Activated T-cell treated with anti-CD3 and anti-CD28 coated beads for 4 hours (primary cell): ENCODE measurements around the gene FNBP1L.

Experiments
- DNase-seq: peaks from one replicate; pipeline ENCODE4 v3.0.0-alpha.2; 2020

The FNBP1L gene

GRCh38 chr1:93447481-93448291 is at the start of gene FNBP1L:
Gene FNBP1L, plus strand, starts transcription at chr1:93448118. Its CDS starts 164 bp downstream, at chr1:93448282.
- DNase-seq: peak; percentile 59

DNA sequence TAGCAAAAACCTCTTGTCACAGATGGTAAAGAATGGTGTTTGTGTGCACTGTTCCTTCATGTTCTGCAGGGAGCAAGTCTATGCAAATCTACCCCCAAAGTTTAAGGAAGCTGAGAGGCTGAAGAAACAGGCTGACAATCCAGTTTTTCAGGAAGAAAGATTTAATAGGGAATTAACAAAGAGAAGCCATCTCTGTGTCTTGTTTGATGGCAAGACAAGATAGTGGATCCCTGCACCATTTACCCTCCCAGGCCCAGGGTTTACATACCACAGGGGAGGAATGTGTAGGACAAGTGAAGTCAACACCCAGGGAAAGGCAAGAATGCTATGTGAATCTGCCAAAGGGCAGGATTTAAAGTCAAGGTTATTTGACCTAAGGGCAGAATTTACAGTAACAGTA is 48.1 kb upstream of the FNBP1L start:
- DNase-seq: no peak

- no peak for DNase-seq
Measured at GRCh38 chr1:93408203-93408602, 39.7 kb upstream of the FNBP1L start.

DNA sequence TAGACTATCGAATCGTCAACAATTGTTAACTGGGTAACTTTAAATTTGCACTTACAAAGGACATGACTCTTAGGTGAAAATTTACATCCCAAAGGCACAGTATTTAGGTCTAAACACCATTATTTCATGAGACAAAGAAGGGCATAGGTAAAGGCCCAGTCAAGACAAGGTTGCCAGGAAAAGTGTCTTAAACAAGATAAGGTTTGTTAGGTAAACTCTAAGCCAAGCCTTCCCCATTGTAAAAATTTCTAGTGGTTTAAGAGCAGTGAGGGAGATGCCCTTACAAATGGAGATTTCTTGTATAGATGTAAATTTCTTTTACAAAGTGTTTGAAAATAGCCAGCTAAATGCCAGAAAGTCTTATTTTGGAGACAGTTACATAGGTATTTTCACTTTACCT is 36.9 kb upstream of the FNBP1L start:
- DNase-seq: no peak

DNA sequence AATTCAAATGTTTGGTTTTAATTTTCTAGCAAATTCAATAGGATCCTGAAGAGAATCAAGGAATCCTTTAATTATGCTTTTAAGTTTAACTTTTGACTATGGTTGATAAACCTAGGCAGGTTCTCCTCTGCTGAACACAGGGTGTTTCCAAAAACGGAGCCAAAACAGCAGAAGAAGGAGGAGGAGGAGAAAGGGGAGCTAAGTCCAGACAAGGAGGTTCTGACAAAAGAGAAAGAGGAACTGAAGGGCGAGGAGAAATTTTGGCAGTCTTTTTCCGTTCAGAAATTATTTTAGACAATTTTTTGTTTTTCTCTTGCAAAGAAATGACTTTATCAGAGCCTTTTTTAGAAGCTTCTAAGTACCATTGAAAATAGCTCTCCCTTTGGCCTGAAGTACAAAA is 33.2 kb upstream of the FNBP1L start:
- DNase-seq: no peak

DNA sequence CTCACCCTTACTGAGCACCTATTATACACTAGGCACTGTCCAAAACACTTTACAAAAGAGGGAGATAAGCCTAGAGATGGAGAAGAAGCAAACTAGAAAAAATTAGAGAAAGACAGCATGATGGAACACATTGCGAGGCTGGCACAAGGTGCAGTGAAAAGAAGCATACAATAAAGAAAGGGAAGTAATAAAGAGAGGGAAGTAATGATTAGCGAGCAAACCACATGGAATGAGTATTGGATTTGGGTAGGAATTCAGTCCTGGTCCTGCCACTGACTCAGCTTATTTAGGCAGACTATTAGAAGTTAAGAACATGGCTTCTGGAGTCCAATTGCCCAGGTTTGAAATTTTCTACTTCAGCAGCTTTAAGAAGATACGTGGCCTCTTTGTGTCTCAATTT is 32.6 kb upstream of the FNBP1L start:
- DNase-seq: no peak

DNA sequence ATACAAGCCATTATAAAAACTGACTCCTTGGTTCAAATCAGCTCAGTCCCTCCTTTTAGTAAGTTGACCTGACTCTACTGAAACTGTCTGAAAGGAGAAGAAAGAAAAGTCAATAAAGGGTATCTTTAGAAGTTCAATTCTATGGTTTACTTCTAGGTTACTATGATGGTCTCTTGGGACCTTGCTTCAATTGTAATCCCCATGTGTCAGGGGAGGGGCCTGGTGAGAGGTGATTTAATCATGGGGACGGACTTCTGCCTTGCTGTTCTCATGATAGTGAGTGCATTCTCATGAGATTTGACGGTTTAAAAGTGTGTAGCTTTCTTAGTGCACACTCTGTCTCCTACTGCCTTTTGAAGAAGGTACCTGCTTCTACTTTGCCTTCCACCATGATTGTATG is 31.7 kb upstream of the FNBP1L start:
- DNase-seq: no peak

DNA sequence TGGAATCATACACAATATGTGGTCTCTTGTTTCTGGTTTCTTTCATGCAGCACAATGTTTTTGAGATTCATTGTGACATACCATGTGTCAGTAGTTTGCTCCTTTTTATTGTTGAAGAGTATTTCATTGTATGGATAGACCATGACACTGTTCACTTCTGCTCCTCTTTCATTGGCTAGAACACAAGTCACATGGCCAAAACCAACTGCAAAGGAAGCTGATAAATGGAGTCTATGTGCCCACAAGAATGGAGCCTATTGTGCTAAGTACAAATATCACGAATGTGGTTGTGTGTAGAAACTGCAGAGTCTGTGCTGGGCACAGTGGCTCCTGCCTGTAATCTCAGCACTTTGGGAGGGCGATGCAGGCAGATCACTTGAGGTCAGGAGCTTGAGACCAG is 28.6 kb upstream of the FNBP1L start:
- no peak for DNase-seq

GRCh38 chr1:93420400-93420799 is 27.5 kb upstream of the FNBP1L start:
- no peak for DNase-seq

- DNase-seq: no peak
Measured at GRCh38 chr1:93426181-93426580, 21.7 kb upstream of the FNBP1L start.

GRCh38 chr1:93427656-93428055 is 20.3 kb upstream of the FNBP1L start:
- DNase-seq: no peak

DNA sequence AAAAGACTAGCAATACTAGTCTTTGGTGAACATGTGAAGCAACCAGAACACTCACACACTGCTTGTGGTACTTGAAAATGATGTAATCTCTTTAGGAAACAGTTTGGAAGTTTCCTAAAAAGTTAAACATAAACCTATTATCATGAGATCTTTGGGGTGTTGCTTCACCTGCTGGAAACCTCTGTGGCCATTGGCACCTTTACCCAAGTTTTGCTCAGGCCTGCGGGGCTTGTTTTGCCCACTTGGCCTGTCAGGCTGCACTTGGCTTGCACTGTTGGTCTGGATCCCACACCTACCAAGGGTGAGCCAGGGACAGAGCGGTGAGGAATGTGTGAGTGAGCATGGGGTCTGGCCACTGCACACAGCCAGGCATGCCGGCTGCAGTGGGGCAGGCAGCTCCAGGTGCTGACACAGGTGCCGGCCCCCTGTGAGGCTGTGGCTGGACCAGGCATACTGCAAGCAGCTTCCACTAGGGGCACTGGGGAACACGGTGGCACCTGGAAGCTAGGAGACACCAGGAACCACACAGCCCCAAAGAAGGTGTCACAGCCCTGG is 14.4 kb upstream of the FNBP1L start:
- DNase-seq: no peak

DNA sequence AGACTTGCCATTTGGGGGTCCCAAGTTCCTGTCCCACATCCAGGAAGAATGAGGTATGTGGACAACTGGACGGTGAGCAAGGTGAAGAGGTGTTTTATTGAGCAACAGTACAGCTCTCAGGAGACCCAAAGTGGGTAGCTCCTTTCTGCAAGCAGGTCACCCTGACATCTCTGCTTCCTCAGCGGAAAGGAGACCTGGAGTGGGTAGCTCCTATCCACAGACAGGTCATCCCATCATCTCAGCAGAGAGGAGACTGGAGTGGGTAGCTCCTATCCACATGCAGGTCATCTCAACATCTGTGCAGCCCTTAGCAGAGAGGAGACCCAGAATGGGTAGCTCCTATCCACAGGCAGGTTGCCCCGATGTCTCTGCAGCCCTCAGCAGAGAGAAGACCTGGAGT is 13.8 kb upstream of the FNBP1L start:
- DNase-seq: no peak

DNA sequence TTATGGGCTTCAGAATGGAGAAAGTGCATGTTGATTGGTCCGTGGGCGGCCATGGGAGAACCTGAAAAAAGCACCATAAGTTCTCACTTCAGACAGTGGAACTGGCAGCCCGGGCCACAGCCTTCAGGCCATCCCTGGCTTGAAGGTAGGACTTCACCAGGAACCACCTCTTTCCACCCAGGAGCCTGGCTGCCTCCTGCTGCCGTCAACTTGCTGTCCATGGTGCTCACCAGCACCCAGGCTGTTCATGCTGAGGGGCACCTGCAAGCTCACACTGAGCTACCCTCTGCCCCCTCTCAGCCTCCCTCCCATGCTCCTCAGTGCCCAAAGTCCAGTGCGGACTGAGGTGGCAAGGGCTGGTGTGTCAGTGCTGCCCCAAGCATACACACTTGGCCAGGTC is 12.9 kb upstream of the FNBP1L start:
- no peak for DNase-seq

DNA sequence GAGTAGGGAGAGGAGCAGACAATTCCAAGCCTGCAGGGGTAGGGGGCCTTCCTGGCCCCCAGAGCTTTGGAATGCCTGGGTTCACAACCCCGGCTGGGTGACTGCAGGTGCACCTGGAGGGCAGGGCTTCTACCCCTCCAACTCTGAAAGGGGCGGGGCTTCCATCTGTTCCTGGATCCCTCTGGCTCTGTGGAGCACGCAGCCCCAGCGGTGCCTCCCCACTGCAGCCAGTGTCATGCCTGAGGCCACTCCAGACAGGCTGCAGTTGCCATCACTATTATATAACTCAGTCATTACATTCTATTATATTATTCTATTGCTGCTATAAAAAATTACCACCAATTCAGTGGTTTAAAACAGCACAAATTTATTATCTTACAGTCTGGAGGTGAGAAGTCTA is 12.5 kb upstream of the FNBP1L start:
- no peak for DNase-seq

DNA sequence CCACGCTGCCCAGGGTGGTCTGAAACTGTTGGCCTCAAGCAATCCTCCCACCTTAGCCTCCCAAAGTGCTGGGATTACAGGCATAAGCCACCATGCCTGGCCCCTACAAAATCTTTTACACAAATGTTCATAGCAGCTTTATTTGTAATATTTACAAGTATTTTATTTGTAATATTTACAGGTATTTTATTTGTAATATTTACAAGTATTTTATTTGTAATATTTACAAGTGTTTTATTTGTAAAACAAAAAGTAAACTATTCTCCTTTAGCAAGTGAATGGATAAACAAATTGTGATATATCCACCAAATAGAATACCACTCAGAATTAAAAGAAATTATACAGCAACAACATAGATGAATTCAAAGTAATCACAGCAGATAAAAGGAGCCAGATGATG is 11.4 kb upstream of the FNBP1L start:
- no peak for DNase-seq

DNA sequence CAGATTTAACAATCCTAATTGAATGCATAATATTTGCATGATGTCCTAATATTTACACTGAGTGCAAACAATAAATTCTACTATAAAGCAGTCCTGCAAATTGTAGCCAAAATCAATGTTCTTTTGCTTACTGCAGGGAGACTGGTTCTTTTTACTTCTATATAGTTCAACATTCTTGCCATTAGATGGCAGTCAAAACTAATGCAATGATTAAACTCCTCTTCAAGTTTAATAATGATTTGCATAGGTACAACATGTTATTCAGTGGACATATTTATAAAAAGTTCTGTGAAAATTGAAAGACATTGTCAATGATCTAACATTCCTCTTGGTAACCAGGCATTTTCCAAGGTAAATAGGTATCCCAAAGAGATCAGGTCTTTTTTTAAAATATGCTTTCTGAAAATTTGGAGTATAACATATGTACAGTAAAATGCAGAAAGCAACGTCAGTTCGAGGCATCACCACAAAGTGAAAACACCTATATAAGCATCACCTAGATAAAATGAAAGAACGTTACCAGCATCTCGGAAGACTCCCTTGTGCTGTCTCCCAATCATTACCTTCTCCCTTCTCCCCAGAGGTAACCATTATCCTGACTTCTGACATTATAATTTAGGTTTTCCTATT is 9.8 kb upstream of the FNBP1L start:
- no peak for DNase-seq

GRCh38 chr1:93438716-93439115 is 9.2 kb upstream of the FNBP1L start:
- DNase-seq: no peak

DNA sequence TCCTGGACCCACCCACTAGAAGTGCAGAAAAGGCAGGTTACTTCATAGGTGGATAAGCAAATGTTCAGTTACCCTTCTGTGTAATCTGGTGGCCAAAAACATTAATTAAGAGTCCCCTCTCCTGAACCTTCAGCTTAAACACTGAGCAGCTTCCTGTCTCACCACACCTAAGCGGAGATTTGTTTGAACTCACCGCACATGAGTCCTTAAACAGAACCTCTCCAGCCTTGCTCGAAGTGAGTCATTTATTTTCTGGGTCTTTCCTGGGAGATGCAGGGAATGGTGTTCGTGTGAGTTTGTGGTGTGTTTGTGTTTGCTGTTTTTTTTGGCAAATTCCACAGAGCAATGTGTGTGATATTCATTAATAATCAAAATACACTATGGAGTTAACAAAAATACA is 7.6 kb upstream of the FNBP1L start:
- DNase-seq: no peak

DNA sequence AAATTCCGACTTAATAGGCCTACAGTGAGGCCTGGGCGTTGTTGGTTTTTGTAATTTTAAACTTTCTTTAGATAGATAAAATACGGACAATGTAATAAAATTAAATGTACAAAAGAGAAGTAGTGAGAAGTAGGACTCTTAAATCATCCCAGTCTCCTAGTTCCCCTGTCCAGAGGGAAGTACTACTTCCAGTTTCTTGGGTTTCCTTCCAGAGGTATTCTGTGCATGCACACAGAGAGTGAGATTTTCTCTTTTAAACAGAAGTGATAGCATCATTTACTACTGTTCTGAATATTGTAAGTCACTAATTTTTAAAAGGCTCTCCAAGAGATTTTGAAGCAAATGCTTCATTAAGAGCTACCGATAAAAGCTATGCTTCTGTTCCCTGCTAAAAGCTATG is 7.2 kb upstream of the FNBP1L start:
- DNase-seq: no peak

GRCh38 chr1:93441589-93441988 is 6.3 kb upstream of the FNBP1L start:
- no peak for DNase-seq

DNA sequence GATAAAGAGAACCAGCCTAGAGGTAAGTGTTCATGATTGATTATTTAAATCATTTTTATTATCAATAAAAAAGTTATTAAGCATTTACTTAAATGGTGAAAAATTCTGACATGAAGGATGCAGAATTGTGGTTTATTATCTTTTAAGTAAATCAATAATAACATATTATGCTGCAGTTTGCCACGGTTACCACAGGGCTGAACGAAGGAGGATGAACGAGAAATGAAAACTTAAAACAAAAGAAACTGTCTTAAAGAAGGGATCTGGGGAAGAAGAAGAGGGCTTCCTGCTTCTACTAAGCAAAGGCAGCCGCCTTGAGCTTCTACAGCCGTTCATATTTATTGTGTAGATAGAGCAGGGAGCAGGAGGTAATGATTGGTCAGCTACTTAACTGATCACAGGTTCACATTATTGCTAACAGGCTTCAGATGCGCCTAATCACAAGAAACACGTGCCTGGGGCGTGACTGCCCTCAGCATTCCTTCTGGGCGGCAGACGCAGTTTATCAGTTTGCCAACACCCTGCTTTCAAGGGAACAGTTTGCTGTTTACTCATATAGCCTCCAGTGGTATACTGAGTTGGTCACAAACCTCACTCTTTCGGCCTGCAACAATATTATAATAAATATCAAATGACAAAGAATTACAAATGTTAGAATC is 5.8 kb upstream of the FNBP1L start:
- DNase-seq: no peak

GRCh38 chr1:93442741-93443140 is 5.2 kb upstream of the FNBP1L start:
- DNase-seq: no peak

- no peak for DNase-seq
Measured at GRCh38 chr1:93443454-93443853, 4.5 kb upstream of the FNBP1L start.
